ENCODE data around the gene ZNF777. TPM values are rescaled to one million over a fixed set of nuclear protein-coding genes. Genes with fewer than 3 reads are reported as not detected.

The ZNF777 gene
- polyA plus RNA-seq, 1 donor from 2014 or later = 6.1 TPM

- H3F3A ChIP-seq (ENCODE audit: insufficient read depth, low read length, poor library complexity, severe bottlenecking) = no peaks in the 10 kb centered on the region
- peaks cover 2% of the 10 kb centered on the region for H3K9me3 ChIP-seq (ENCODE audit: low read length)
- H2AFZ ChIP-seq (ENCODE audit: low read depth, low read length) = no peak overlapping the region
- no peak overlapping the region for H3K27ac ChIP-seq (ENCODE audit: low read length)
- no peak for TF ChIP-seq SMC3 (conservative IDR thresholded peaks at IDR 0.05; ENCODE audit: poor library complexity)
- TF ChIP-seq TAF1 (IDR thresholded peaks at IDR 0.05; ENCODE audit: low read depth) = no peak
- no peak for TF ChIP-seq EP300 (conservative IDR thresholded peaks at IDR 0.05; ENCODE audit: poor library complexity, severe bottlenecking)
- no peak for TF ChIP-seq CTCF (IDR thresholded peaks at IDR 0.05; ENCODE audit: poor library complexity, severe bottlenecking)
- no peak for TF ChIP-seq EZH2 (IDR thresholded peaks at IDR 0.05; ENCODE audit: borderline replicate concordance, insufficient read depth, low read length, poor library complexity, severe bottlenecking)
- no peak for TF ChIP-seq RAD21 (conservative IDR thresholded peaks at IDR 0.05)
- TF ChIP-seq, protein P1, sequence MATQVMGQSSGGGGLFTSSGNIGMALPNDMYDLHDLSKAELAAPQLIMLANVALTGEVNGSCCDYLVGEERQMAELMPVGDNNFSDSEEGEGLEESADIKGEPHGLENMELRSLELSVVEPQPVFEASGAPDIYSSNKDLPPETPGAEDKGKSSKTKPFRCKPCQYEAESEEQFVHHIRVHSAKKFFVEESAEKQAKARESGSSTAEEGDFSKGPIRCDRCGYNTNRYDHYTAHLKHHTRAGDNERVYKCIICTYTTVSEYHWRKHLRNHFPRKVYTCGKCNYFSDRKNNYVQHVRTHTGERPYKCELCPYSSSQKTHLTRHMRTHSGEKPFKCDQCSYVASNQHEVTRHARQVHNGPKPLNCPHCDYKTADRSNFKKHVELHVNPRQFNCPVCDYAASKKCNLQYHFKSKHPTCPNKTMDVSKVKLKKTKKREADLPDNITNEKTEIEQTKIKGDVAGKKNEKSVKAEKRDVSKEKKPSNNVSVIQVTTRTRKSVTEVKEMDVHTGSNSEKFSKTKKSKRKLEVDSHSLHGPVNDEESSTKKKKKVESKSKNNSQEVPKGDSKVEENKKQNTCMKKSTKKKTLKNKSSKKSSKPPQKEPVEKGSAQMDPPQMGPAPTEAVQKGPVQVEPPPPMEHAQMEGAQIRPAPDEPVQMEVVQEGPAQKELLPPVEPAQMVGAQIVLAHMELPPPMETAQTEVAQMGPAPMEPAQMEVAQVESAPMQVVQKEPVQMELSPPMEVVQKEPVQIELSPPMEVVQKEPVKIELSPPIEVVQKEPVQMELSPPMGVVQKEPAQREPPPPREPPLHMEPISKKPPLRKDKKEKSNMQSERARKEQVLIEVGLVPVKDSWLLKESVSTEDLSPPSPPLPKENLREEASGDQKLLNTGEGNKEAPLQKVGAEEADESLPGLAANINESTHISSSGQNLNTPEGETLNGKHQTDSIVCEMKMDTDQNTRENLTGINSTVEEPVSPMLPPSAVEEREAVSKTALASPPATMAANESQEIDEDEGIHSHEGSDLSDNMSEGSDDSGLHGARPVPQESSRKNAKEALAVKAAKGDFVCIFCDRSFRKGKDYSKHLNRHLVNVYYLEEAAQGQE (IDR thresholded peaks at IDR 0.05; ENCODE audit: borderline replicate concordance) = no peak
- TF ChIP-seq MXI1 (conservative IDR thresholded peaks at IDR 0.05; ENCODE audit: poor library complexity, severe bottlenecking) = no peak
- no peak for TF ChIP-seq POLR2AphosphoS5 (IDR thresholded peaks at IDR 0.05)
- H3K9ac ChIP-seq (ENCODE audit: low read length) = no peak overlapping the region
- no peaks in the 10 kb centered on the region for H3K36me3 ChIP-seq (ENCODE audit: insufficient read depth, low read length)
- no peaks in the 10 kb centered on the region for H4K20me1 ChIP-seq (ENCODE audit: insufficient read depth)
- no peaks in the 10 kb centered on the region for H3K27me3 ChIP-seq (ENCODE audit: insufficient read depth, low read depth, low read length)
- no peaks in the 10 kb centered on the region for H3K9me2 ChIP-seq (ENCODE audit: insufficient read depth, low read length)
- no peak overlapping the region for H3K4me3 ChIP-seq (ENCODE audit: low read length)
- H3K4me2 ChIP-seq (ENCODE audit: low read length) = no peak overlapping the region
- peaks cover 3% of the 10 kb centered on the region for H3K79me2 ChIP-seq (replicated peaks; ENCODE audit: insufficient read depth, low read length)
Observed at GRCh38 chr7:149501651-149502050, 40.8 kb upstream of the ZNF777 start.

- Histone ChIP-seq H3K4me2 (ENCODE audit: low read length) (no peak overlapping the region), H3F3A (ENCODE audit: insufficient read depth, low read length, poor library complexity, severe bottlenecking) (no peaks in the 10 kb centered on the region), H2AFZ (ENCODE audit: low read depth, low read length) (no peak overlapping the region), H3K9ac (ENCODE audit: low read length) (no peak overlapping the region), H3K79me2 (replicated peaks; ENCODE audit: insufficient read depth, low read length) (peaks cover 4% of the 10 kb centered on the region), H3K9me3 (ENCODE audit: low read length) (peaks cover 2% of the 10 kb centered on the region), H3K27me3 (ENCODE audit: insufficient read depth, low read depth, low read length) (no peaks in the 10 kb centered on the region), H3K36me3 (ENCODE audit: insufficient read depth, low read length) (no peaks in the 10 kb centered on the region), H3K4me3 (ENCODE audit: low read length) (no peak overlapping the region), H4K20me1 (ENCODE audit: insufficient read depth) (no peaks in the 10 kb centered on the region), H3K9me2 (ENCODE audit: insufficient read depth, low read length) (no peaks in the 10 kb centered on the region), H3K27ac (ENCODE audit: low read length) (no peak overlapping the region)
- TF ChIP-seq MXI1 (conservative IDR thresholded peaks at IDR 0.05; ENCODE audit: poor library complexity, severe bottlenecking) = no peak
- TF ChIP-seq, protein P1 (IDR thresholded peaks at IDR 0.05; ENCODE audit: borderline replicate concordance) = no peak
- no peak for TF ChIP-seq TAF1 (IDR thresholded peaks at IDR 0.05; ENCODE audit: low read depth)
- TF ChIP-seq POLR2AphosphoS5 (IDR thresholded peaks at IDR 0.05) = no peak
- TF ChIP-seq EP300 (conservative IDR thresholded peaks at IDR 0.05; ENCODE audit: poor library complexity, severe bottlenecking) = no peak
- no peak for TF ChIP-seq EZH2 (IDR thresholded peaks at IDR 0.05; ENCODE audit: borderline replicate concordance, insufficient read depth, low read length, poor library complexity, severe bottlenecking)
Observed at GRCh38 chr7:149500910-149501309, 40.0 kb upstream of the ZNF777 start.
